Upper lobe of right lung (tissue), 1 donor: ENCODE data around the gene HSBP1. TPM values are rescaled to one million over a fixed set of nuclear protein-coding genes. Genes with fewer than 3 reads are reported as not detected.

ENCODE experiments used
- ATAC-seq: fragments of 200-7000 bp; cut with Tn5 transposase; one replicate; pipeline ENCODE4 v1.9.1; 2020; ENCODE audit warnings: mild to moderate bottlenecking, moderate library complexity
- DNase-seq: peaks from one replicate; pipeline ENCODE4 v3.0.0-alpha.2; 2020
- H3K27ac ChIP-seq: fragments of 200-600 bp; one replicate; pipeline ENCODE4 v1.8.0; 2022
- H3K27me3 ChIP-seq: fragments of 200-600 bp; one replicate; pipeline ENCODE4 v1.8.0; 2022; ENCODE audit warnings: mild to moderate bottlenecking
- H3K36me3 ChIP-seq: fragments of 200-600 bp; one replicate; pipeline ENCODE4 v1.8.0; 2022
- H3K4me1 ChIP-seq: fragments of 200-600 bp; one replicate; pipeline ENCODE4 v1.8.0; 2022
- H3K4me3 ChIP-seq: fragments of 200-600 bp; one replicate; pipeline ENCODE4 v1.8.0; 2022; ENCODE audit warnings: mild to moderate bottlenecking
- H3K9me3 ChIP-seq: fragments of 200-600 bp; one replicate; pipeline ENCODE4 v1.8.0; 2022
- intact Hi-C: fragments of 100-400 bp; cut with DNase I; formaldehyde crosslinking; loops from one replicate; pipeline ENCODE4 v1.11.0; 2022
- total RNA-seq: library from RNA; stranded (reverse); fragmentation: NEBNext Ultra II Directional; extraction: Animal tissue kit (Norgen Biotek cat#: 25700); gene quantifications from one replicate; pipeline ENCODE4 v1.2.1, GENCODE V29; 2021
- TF ChIP-seq, protein P1 (sequence below): fragments of 200-600 bp; IDR thresholded peaks from one replicate; pipeline ENCODE4 v1.8.0; 2022; ENCODE audit warnings: antibody characterized with exemption
- donor health status: DM: no; HTN: yes; CAD: no; lungs with severe emphysema.

The HSBP1 gene
- total RNA-seq, 1 donor from 2014 or later: 86.2 TPM

DNA sequence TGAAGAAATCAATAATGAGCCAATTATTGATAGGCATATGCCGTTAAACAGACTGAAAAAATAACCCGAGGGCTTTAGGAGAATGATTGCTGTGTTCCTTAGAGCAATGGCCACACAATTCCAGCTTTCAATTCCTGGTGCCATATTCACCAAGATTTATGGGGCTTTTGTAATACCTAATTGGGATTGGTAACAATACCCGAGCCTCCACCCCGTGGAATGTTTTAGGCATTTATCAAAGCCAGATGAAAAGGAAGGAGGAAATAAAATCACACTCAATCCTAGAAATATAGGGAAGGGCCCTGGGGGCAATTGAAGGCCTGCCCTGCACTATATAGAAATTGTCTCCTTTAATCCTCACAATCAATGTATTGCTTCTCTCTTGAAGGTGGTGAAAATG lies 49.0 kb downstream of the HSBP1 start:
- no peak for ATAC-seq
- H3K4me3 ChIP-seq: no peak overlapping the region

GRCh38 chr16:83859265-83859664 lies 51.5 kb downstream of the HSBP1 start:
- Histone ChIP-seq H3K27ac (no peak overlapping the region), H3K27me3 (no peaks in the 10 kb centered on the region), H3K36me3 (no peaks in the 10 kb centered on the region), H3K4me3 (no peak overlapping the region), H3K9me3 (no peaks in the 10 kb centered on the region), H3K4me1 (no peaks in the 10 kb centered on the region)
- TF ChIP-seq, protein P1, sequence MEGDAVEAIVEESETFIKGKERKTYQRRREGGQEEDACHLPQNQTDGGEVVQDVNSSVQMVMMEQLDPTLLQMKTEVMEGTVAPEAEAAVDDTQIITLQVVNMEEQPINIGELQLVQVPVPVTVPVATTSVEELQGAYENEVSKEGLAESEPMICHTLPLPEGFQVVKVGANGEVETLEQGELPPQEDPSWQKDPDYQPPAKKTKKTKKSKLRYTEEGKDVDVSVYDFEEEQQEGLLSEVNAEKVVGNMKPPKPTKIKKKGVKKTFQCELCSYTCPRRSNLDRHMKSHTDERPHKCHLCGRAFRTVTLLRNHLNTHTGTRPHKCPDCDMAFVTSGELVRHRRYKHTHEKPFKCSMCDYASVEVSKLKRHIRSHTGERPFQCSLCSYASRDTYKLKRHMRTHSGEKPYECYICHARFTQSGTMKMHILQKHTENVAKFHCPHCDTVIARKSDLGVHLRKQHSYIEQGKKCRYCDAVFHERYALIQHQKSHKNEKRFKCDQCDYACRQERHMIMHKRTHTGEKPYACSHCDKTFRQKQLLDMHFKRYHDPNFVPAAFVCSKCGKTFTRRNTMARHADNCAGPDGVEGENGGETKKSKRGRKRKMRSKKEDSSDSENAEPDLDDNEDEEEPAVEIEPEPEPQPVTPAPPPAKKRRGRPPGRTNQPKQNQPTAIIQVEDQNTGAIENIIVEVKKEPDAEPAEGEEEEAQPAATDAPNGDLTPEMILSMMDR: no peak
- DNase-seq (no peak), ATAC-seq (no peak)
- intact Hi-C loops: no loop called here

More for the DNA sequence above, 49.0 kb downstream of the HSBP1 start:
- Histone ChIP-seq H3K27me3 (no peaks in the 10 kb centered on the region), H3K9me3 (no peaks in the 10 kb centered on the region), H3K27ac (no peak overlapping the region), H3K4me1 (no peaks in the 10 kb centered on the region), H3K36me3 (no peaks in the 10 kb centered on the region)
- no peak for DNase-seq
- TF ChIP-seq, protein P1: no peak
- intact Hi-C loops: no loop called here

GRCh38 chr16:83862661-83863060 lies 54.9 kb downstream of the HSBP1 start:
- ATAC-seq (no peak), DNase-seq (no peak)
- intact Hi-C loops: no loop called here
- no peaks in the 10 kb centered on the region for H3K4me1 ChIP-seq
- H3K27me3 ChIP-seq: no peaks in the 10 kb centered on the region
- TF ChIP-seq, protein P1: no peak
- H3K4me3 ChIP-seq: no peak overlapping the region
- H3K27ac ChIP-seq: no peak overlapping the region
- H3K36me3 ChIP-seq: no peaks in the 10 kb centered on the region
- H3K9me3 ChIP-seq: no peaks in the 10 kb centered on the region

DNA sequence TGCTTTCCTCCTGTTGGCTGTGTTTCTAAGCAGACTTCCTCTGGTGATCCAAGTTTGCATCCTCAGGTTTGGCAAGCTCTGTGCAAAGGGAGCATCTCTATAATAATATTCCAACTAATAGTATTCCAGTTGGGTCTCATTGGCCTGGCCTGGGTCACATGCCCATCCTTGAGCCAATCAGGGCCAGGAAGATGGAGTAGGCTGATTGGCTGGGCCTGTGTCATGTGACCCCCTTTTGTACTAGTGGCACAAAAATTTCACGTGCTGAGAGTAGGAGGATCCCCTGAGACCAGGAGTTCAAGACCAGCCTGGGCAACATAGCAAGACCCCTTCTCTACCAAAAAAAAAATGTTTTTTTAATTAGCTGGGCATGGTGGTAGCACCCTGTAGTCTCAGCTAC lies 55.9 kb downstream of the HSBP1 start:
- intact Hi-C loops: no loop called here
- no peak overlapping the region for H3K4me3 ChIP-seq
- TF ChIP-seq, protein P1: no peak
- ATAC-seq (no peak), DNase-seq (no peak)
- H3K36me3 ChIP-seq: no peaks in the 10 kb centered on the region
- H3K4me1 ChIP-seq: no peaks in the 10 kb centered on the region
- no peak overlapping the region for H3K27ac ChIP-seq
- no peaks in the 10 kb centered on the region for H3K27me3 ChIP-seq
- no peaks in the 10 kb centered on the region for H3K9me3 ChIP-seq

Other genes with a start within 250 kb of the HSBP1 start
- gene MLYCD, start 91.1 kb downstream of the HSBP1 start, total RNA-seq: 9.7 TPM
- gene OSGIN1, start 145.3 kb downstream of the HSBP1 start, total RNA-seq: 19.0 TPM
- gene NECAB2, start 160.3 kb downstream of the HSBP1 start, total RNA-seq: not detected
- not detected for gene SLC38A8, start 234.8 kb downstream of the HSBP1 start, total RNA-seq